ENCODE measurements around the gene RAPGEF5.

Gene RAPGEF5

GRCh38 chr7:22144950-22145349, 212.0 kb downstream of the RAPGEF5 start:
- Mint-ChIP-seq H3K9me3 (no peaks in the 10 kb centered on the region), H3K27me3 (no peaks in the 10 kb centered on the region)

GRCh38 chr7:22143491-22143890, 213.5 kb downstream of the RAPGEF5 start:
- Mint-ChIP-seq H3K9me3 (no peaks in the 10 kb centered on the region), H3K27ac (no peak overlapping the region), H3K4me3 (no peak overlapping the region), H3K36me3 (peaks cover 5 to 6% of the 10 kb centered on the region in 2 donors), H3K4me1 (peaks cover 0 to 7% of the 10 kb centered on the region in 2 donors), H3K27me3 (no peaks in the 10 kb centered on the region)
- ATAC-seq (replicated peaks) (no peak), DNase-seq (no peak)

More at GRCh38 chr7:22144950-22145349, 212.0 kb downstream of the RAPGEF5 start:
- DNase-seq (no peak), ATAC-seq (replicated peaks) (no peak)
- Mint-ChIP-seq H3K36me3 (peaks cover 4 to 5% of the 10 kb centered on the region in 2 donors), H3K27ac (no peak overlapping the region), H3K4me3 (no peak overlapping the region), H3K4me1 (peaks cover 0 to 8% of the 10 kb centered on the region in 2 donors)

GRCh38 chr7:22142572-22142971, 214.4 kb downstream of the RAPGEF5 start:
- Mint-ChIP-seq H3K4me1 (peaks cover 0 to 5% of the 10 kb centered on the region in 2 donors), H3K27ac (no peak overlapping the region), H3K4me3 (no peak overlapping the region), H3K27me3 (no peaks in the 10 kb centered on the region), H3K9me3 (no peaks in the 10 kb centered on the region), H3K36me3 (peaks cover 3% of the 10 kb centered on the region in 2 donors)
- no peak for DNase-seq
- no peak for ATAC-seq (replicated peaks)

- DNase-seq (no peak), ATAC-seq (replicated peaks) (no peak)
- Mint-ChIP-seq H3K4me3 (no peak overlapping the region), H3K36me3 (peaks cover 3% of the 10 kb centered on the region in 2 donors), H3K27ac (no peak overlapping the region), H3K9me3 (no peaks in the 10 kb centered on the region), H3K4me1 (no peaks in the 10 kb centered on the region), H3K27me3 (no peaks in the 10 kb centered on the region)
These were observed 215.6 kb downstream of the RAPGEF5 start for GRCh38 chr7:22141355-22141754.

GRCh38 chr7:22140578-22140977, 216.4 kb downstream of the RAPGEF5 start:
- Mint-ChIP-seq H3K4me1 (no peaks in the 10 kb centered on the region), H3K27ac (no peak overlapping the region), H3K27me3 (no peaks in the 10 kb centered on the region), H3K36me3 (peaks cover 3% of the 10 kb centered on the region in 2 donors), H3K4me3 (no peak overlapping the region), H3K9me3 (no peaks in the 10 kb centered on the region)
- ATAC-seq (replicated peaks) (no peak), DNase-seq (no peak)

GRCh38 chr7:22138886-22139285, 218.1 kb downstream of the RAPGEF5 start:
- ATAC-seq (replicated peaks) = no peak
- H3K27ac Mint-ChIP-seq = peak overlapping the region; percentile 4

GRCh38 chr7:22138106-22138505, 218.8 kb downstream of the RAPGEF5 start:
- no peak for DNase-seq
- ATAC-seq (replicated peaks) = no peak
- Mint-ChIP-seq H3K27me3 (no peaks in the 10 kb centered on the region), H3K36me3 (peaks cover 3% of the 10 kb centered on the region in 2 donors), H3K27ac (no peak overlapping the region), H3K4me3 (no peak overlapping the region), H3K9me3 (no peaks in the 10 kb centered on the region), H3K4me1 (no peaks in the 10 kb centered on the region)

More at GRCh38 chr7:22138886-22139285, 218.1 kb downstream of the RAPGEF5 start:
- DNase-seq = no peak
- Mint-ChIP-seq H3K4me1 (no peaks in the 10 kb centered on the region), H3K27me3 (no peaks in the 10 kb centered on the region), H3K9me3 (no peaks in the 10 kb centered on the region), H3K4me3 (no peak overlapping the region), H3K36me3 (peaks cover 3% of the 10 kb centered on the region in 2 donors)

- Mint-ChIP-seq H3K27me3 (no peaks in the 10 kb centered on the region), H3K9me3 (no peaks in the 10 kb centered on the region), H3K4me1 (no peaks in the 10 kb centered on the region), H3K4me3 (no peak overlapping the region), H3K27ac (no peak overlapping the region), H3K36me3 (peaks cover 3% of the 10 kb centered on the region in 2 donors)
- ATAC-seq (replicated peaks) (no peak), DNase-seq (no peak)
These were observed 219.5 kb downstream of the RAPGEF5 start for GRCh38 chr7:22137466-22137865.

GRCh38 chr7:22137026-22137425, 219.9 kb downstream of the RAPGEF5 start:
- peaks cover 3% of the 10 kb centered on the region in 2 donors for H3K36me3 Mint-ChIP-seq
- no peak for DNase-seq
- no peak overlapping the region for H3K4me3 Mint-ChIP-seq
- no peak for ATAC-seq (replicated peaks)
- H3K4me1 Mint-ChIP-seq = no peaks in the 10 kb centered on the region
- no peaks in the 10 kb centered on the region for H3K9me3 Mint-ChIP-seq
- H3K27me3 Mint-ChIP-seq = no peaks in the 10 kb centered on the region
- no peak overlapping the region for H3K27ac Mint-ChIP-seq

- Mint-ChIP-seq H3K4me1 (no peaks in the 10 kb centered on the region), H3K36me3 (no peaks in the 10 kb centered on the region), H3K4me3 (no peak overlapping the region), H3K27ac (no peak overlapping the region), H3K9me3 (no peaks in the 10 kb centered on the region), H3K27me3 (no peaks in the 10 kb centered on the region)
- ATAC-seq (replicated peaks) (peak in 1 of 2 donors; percentile 25), DNase-seq (no peak)
These were observed 227.0 kb downstream of the RAPGEF5 start for GRCh38 chr7:22129819-22130580.

- Mint-ChIP-seq H3K4me1 (no peaks in the 10 kb centered on the region), H3K9me3 (no peaks in the 10 kb centered on the region), H3K27me3 (no peaks in the 10 kb centered on the region), H3K4me3 (no peak overlapping the region), H3K36me3 (no peaks in the 10 kb centered on the region), H3K27ac (no peak overlapping the region)
- DNase-seq = no peak
- ATAC-seq (replicated peaks) = no peak
These were observed 227.8 kb downstream of the RAPGEF5 start for GRCh38 chr7:22129166-22129565.

- no peak for ATAC-seq (replicated peaks)
- H3K4me3 Mint-ChIP-seq = no peak overlapping the region
- H3K27ac Mint-ChIP-seq = no peak overlapping the region
- DNase-seq = no peak
- H3K9me3 Mint-ChIP-seq = no peaks in the 10 kb centered on the region
- no peaks in the 10 kb centered on the region for H3K27me3 Mint-ChIP-seq
- no peaks in the 10 kb centered on the region for H3K4me1 Mint-ChIP-seq
- no peaks in the 10 kb centered on the region for H3K36me3 Mint-ChIP-seq
These were observed 228.4 kb downstream of the RAPGEF5 start for GRCh38 chr7:22128528-22128920.

GRCh38 chr7:22127835-22128527, 229.0 kb downstream of the RAPGEF5 start:
- H3K9me3 Mint-ChIP-seq = no peaks in the 10 kb centered on the region

GRCh38 chr7:22125436-22125835, 231.5 kb downstream of the RAPGEF5 start:
- H3K9me3 Mint-ChIP-seq = no peaks in the 10 kb centered on the region
- H3K36me3 Mint-ChIP-seq = no peaks in the 10 kb centered on the region
- ATAC-seq (replicated peaks) (no peak), DNase-seq (no peak)
- no peaks in the 10 kb centered on the region for H3K27me3 Mint-ChIP-seq
- no peak overlapping the region for H3K4me3 Mint-ChIP-seq
- no peak overlapping the region for H3K27ac Mint-ChIP-seq
- H3K4me1 Mint-ChIP-seq = peaks cover 6 to 9% of the 10 kb centered on the region in 2 donors

More at GRCh38 chr7:22127835-22128527, 229.0 kb downstream of the RAPGEF5 start:
- no peaks in the 10 kb centered on the region for H3K27me3 Mint-ChIP-seq
- DNase-seq (no peak), ATAC-seq (replicated peaks) (no peak)
- H3K4me1 Mint-ChIP-seq = no peaks in the 10 kb centered on the region
- H3K36me3 Mint-ChIP-seq = no peaks in the 10 kb centered on the region
- no peak overlapping the region for H3K27ac Mint-ChIP-seq
- H3K4me3 Mint-ChIP-seq = no peak overlapping the region

GRCh38 chr7:22124941-22125340, 232.0 kb downstream of the RAPGEF5 start:
- ATAC-seq (replicated peaks) (no peak), DNase-seq (no peak)
- Mint-ChIP-seq H3K9me3 (no peaks in the 10 kb centered on the region), H3K27me3 (no peaks in the 10 kb centered on the region), H3K27ac (no peak overlapping the region), H3K36me3 (no peaks in the 10 kb centered on the region), H3K4me1 (peaks cover 6 to 9% of the 10 kb centered on the region in 2 donors), H3K4me3 (no peak overlapping the region)

Measured in stimulated activated naive B cell treated with anti-CD40 and anti-IgM and Interleukin-4, amounts not matched to agents 10 μg/mL and 1 μg/mL and 100 μg/mL, for 72 hours (primary cell).